Endodermal cell (in vitro differentiated cells): Measurements from ENCODE around the gene ZSCAN5C. TPM values are rescaled to one million over a fixed set of nuclear protein-coding genes. Genes with fewer than 3 reads are reported as not detected.
"Not testable (repeated sequence)": the region's sequence is repeated elsewhere in the genome, so short reads cannot be mapped to it uniquely, and the experiment has no call there.

ENCODE experiments used
- DNase-seq: peaks from one replicate; pipeline ENCODE4 v3.0.0-alpha.2; 2017
- H3K27ac ChIP-seq: 2 replicates; pipeline ENCODE4 v1.5.1; 2013; ENCODE audit warnings: mild to moderate bottlenecking, low read depth, low read length, moderate library complexity
- H3K27me3 ChIP-seq: 2 replicates; pipeline ENCODE4 v1.6.1; 2013; ENCODE audit warnings: mild to moderate bottlenecking, low read length, moderate library complexity; ENCODE audit not compliant: insufficient read depth, control insufficient read depth, poor library complexity, severe bottlenecking
- H3K36me3 ChIP-seq: 2 replicates; pipeline ENCODE4 v1.7.0; 2013; ENCODE audit warnings: mild to moderate bottlenecking, low read length, moderate library complexity; ENCODE audit not compliant: control insufficient read depth, insufficient read depth
- H3K4me1 ChIP-seq: one replicate; pipeline ENCODE4 v1.7.0; 2013; ENCODE audit warnings: low read length; ENCODE audit not compliant: control insufficient read depth, insufficient read depth
- H3K4me3 ChIP-seq: 2 replicates; pipeline ENCODE4 v1.5.1; 2013; ENCODE audit warnings: mild to moderate bottlenecking, low read length, moderate library complexity
- H3K9ac ChIP-seq: 2 replicates; pipeline ENCODE4 v1.6.1; 2013; ENCODE audit warnings: mild to moderate bottlenecking, low read length, moderate library complexity; ENCODE audit not compliant: poor library complexity, severe bottlenecking; ENCODE audit errors: extremely low read depth
- H3K9me3 ChIP-seq: 2 replicates; pipeline ENCODE4 v1.6.1; 2013; ENCODE audit warnings: mild to moderate bottlenecking, low read length, moderate library complexity; ENCODE audit not compliant: control insufficient read depth
- H3K27ac Mint-ChIP-seq: 2 replicates; pipeline ENCODE4 v1.8.0; 2020; ENCODE audit warnings: mixed read lengths
- H3K27me3 Mint-ChIP-seq: 2 replicates; pipeline ENCODE4 v1.8.0; 2021; ENCODE audit warnings: mild to moderate bottlenecking, mixed read lengths; ENCODE audit not compliant: insufficient read depth
- H3K36me3 Mint-ChIP-seq: 2 replicates; pipeline ENCODE4 v1.8.0; 2020; ENCODE audit warnings: low read depth, mixed read lengths
- H3K4me1 Mint-ChIP-seq: 2 replicates; pipeline ENCODE4 v1.8.0; 2020; ENCODE audit warnings: mixed read lengths
- H3K4me3 Mint-ChIP-seq: 2 replicates; pipeline ENCODE4 v1.8.0; 2020; ENCODE audit warnings: mild to moderate bottlenecking, moderate library complexity, mixed read lengths
- H3K9me3 Mint-ChIP-seq: 2 replicates; pipeline ENCODE4 v1.8.0; 2020; ENCODE audit warnings: mild to moderate bottlenecking, mixed read lengths
- CTCF ChIP-seq: fragments of 200-600 bp; sonication (generic); conservative IDR thresholded peaks from 2 replicates; pipeline ENCODE4 v1.5.0; 2021; ENCODE audit warnings: antibody characterized with exemption, mild to moderate bottlenecking
- WGBS, 2 experiments: methylation state at CpG; one replicate each; pipeline versions ENCODE4 v1.1.5 to v1.1.7; 2013; ENCODE audit warnings: missing lambda C conversion rate in 2 of 2, mixed read lengths in 1 of 2; ENCODE audit not compliant: insufficient coverage in 1 of 2, insufficient read length in 1 of 2; 5-methylcytosine and 5-hydroxymethylcytosine counted together
- total RNA-seq, 2 donors: library from RNA; stranded (reverse); fragmentation: NEBNext Ultra II Directional in 1 of 2; extraction: Animal tissue kit (Norgen Biotek cat#: 25700) in 1 of 2; gene quantifications; 2 replicates in 1 of 2; 3 replicates in 1 of 2; pipeline ENCODE4 v1.2.1, GENCODE V29; 2021

ZSCAN5C gene
- total RNA-seq, 2 donors from 2014 or later = not detected

GRCh38 chr19:56191115-56191514, 11.0 kb upstream of the ZSCAN5C start:
- peak; percentile 63 for DNase-seq
- Histone ChIP-seq H3K9ac (no peak overlapping the region), H3K36me3 (no peaks in the 10 kb centered on the region), H3K27me3 (no peaks in the 10 kb centered on the region), H3K4me3 (no peak overlapping the region), H3K27ac (no peak overlapping the region), H3K4me1 (no peaks in the 10 kb centered on the region), H3K9me3 (no peaks in the 10 kb centered on the region)
- Mint-ChIP-seq H3K9me3 (no peaks in the 10 kb centered on the region), H3K27ac (no peak overlapping the region), H3K36me3 (no peaks in the 10 kb centered on the region), H3K4me1 (peaks cover 4% of the 10 kb centered on the region), H3K4me3 (no peak overlapping the region), H3K27me3 (peaks cover 24% of the 10 kb centered on the region)
- 82 to 92% methylated on average over 5 to 7 of the region's 7 CpGs for WGBS, 2 experiments
- peak; percentile 59 for TF ChIP-seq CTCF

- Mint-ChIP-seq H3K4me1 (peaks cover 4% of the 10 kb centered on the region), H3K9me3 (no peaks in the 10 kb centered on the region), H3K27ac (no peak overlapping the region), H3K27me3 (peaks cover 24% of the 10 kb centered on the region), H3K4me3 (no peak overlapping the region), H3K36me3 (no peaks in the 10 kb centered on the region)
- DNase-seq = no peak
- H3K4me1 ChIP-seq = no peaks in the 10 kb centered on the region
- H3K9me3 ChIP-seq = no peaks in the 10 kb centered on the region
- H3K4me3 ChIP-seq = no peak overlapping the region
- WGBS, 2 experiments = 87 to 91% methylated on average over 7 to 10 of the region's 10 CpGs
- no peaks in the 10 kb centered on the region for H3K36me3 ChIP-seq
- TF ChIP-seq CTCF = no peak
- H3K9ac ChIP-seq = no peak overlapping the region
- no peak overlapping the region for H3K27ac ChIP-seq
- no peaks in the 10 kb centered on the region for H3K27me3 ChIP-seq
These were observed 10.4 kb upstream of the ZSCAN5C start for GRCh38 chr19:56191711-56192110.

- Mint-ChIP-seq H3K9me3 (no peaks in the 10 kb centered on the region), H3K4me3 (no peak overlapping the region), H3K27me3 (peaks cover 26% of the 10 kb centered on the region), H3K36me3 (no peaks in the 10 kb centered on the region), H3K27ac (no peak overlapping the region), H3K4me1 (peaks cover 4% of the 10 kb centered on the region)
- DNase-seq = no peak
- H3K4me1 ChIP-seq = no peaks in the 10 kb centered on the region
- H3K27ac ChIP-seq = no peak overlapping the region
- no peak for TF ChIP-seq CTCF
- no peak overlapping the region for H3K9ac ChIP-seq
- 82 to 100% methylated on average over 6 to 12 of the region's 12 CpGs for WGBS, 2 experiments
- no peak overlapping the region for H3K4me3 ChIP-seq
- H3K36me3 ChIP-seq = no peaks in the 10 kb centered on the region
- no peaks in the 10 kb centered on the region for H3K27me3 ChIP-seq
- H3K9me3 ChIP-seq = no peaks in the 10 kb centered on the region
These were observed 8.0 kb upstream of the ZSCAN5C start for GRCh38 chr19:56193981-56194640.

GRCh38 chr19:56197646-56198045, 4.4 kb upstream of the ZSCAN5C start, which contains the start of gene ZSCAN5B:
Gene ZSCAN5B (minus strand): TSS chr19:56197783. CDS start chr19:56193052, 4,731 bp downstream.
- H3K9ac ChIP-seq, H3K36me3 Mint-ChIP-seq, H3K4me1 Mint-ChIP-seq, DNase-seq, H3K27ac Mint-ChIP-seq, H3K4me1 ChIP-seq, H3K4me3 ChIP-seq, H3K36me3 ChIP-seq, H3K9me3 ChIP-seq, H3K27ac ChIP-seq, H3K4me3 Mint-ChIP-seq, H3K9me3 Mint-ChIP-seq, H3K27me3 ChIP-seq: not testable (repeated sequence)
- H3K27me3 Mint-ChIP-seq = peaks cover 23% of the 10 kb centered on the region
- 93 to 95% methylated on average over 11 to 23 of the region's 23 CpGs for WGBS, 2 experiments
